Measurements from ENCODE around the gene ADARB2. TPM values are rescaled to one million over a fixed set of nuclear protein-coding genes. Genes with fewer than 3 reads are reported as not detected.

Gene ADARB2
- total and polyA plus RNA-seq, 8 donors, result 0.41 to 0.92 (median 0.76) TPM

- no peak for TF ChIP-seq CTCF (IDR thresholded peaks at IDR 0.05)
- DNase-seq, result no peak
These were observed 422.1 kb downstream of the ADARB2 start for GRCh38 chr10:1315178-1315577.

GRCh38 chr10:1311726-1312125, 425.6 kb downstream of the ADARB2 start:
- no peak for TF ChIP-seq CTCF (IDR thresholded peaks at IDR 0.05)
- peaks cover 0 to 9% of the 10 kb centered on the region in 2 donors for H3K27me3 ChIP-seq
- H3K9me3 ChIP-seq, result no peaks in the 10 kb centered on the region
- H3K27ac ChIP-seq, result no peak overlapping the region
- intact Hi-C loops (cut with DNase I), result no loop called here
- no peak for DNase-seq
- no peak for ATAC-seq
- no peaks in the 10 kb centered on the region for H3K4me1 ChIP-seq
- H3K4me3 ChIP-seq, result no peak overlapping the region
- H3K36me3 ChIP-seq, result no peaks in the 10 kb centered on the region

More at GRCh38 chr10:1315178-1315577, 422.1 kb downstream of the ADARB2 start:
- Histone ChIP-seq H3K4me3 (no peak overlapping the region), H3K4me1 (no peaks in the 10 kb centered on the region), H3K9me3 (no peaks in the 10 kb centered on the region), H3K27ac (no peak overlapping the region), H3K27me3 (peaks cover 0 to 9% of the 10 kb centered on the region in 2 donors), H3K36me3 (no peaks in the 10 kb centered on the region)
- intact Hi-C loops (cut with DNase I), result no loop called here
- ATAC-seq, result no peak

- no peak for DNase-seq
These were observed 427.0 kb downstream of the ADARB2 start for GRCh38 chr10:1310271-1310789.

GRCh38 chr10:1309617-1310270, 427.6 kb downstream of the ADARB2 start:
- Histone ChIP-seq H3K9me3 (no peaks in the 10 kb centered on the region), H3K4me3 (no peak overlapping the region), H3K4me1 (no peaks in the 10 kb centered on the region), H3K36me3 (no peaks in the 10 kb centered on the region), H3K27ac (no peak overlapping the region), H3K27me3 (peaks cover 0 to under 1% of the 10 kb centered on the region in 2 donors)
- intact Hi-C loops (cut with DNase I), result no loop called here
- ATAC-seq (no peak), DNase-seq (no peak)
- no peak for TF ChIP-seq CTCF (IDR thresholded peaks at IDR 0.05)

More at GRCh38 chr10:1310271-1310789, 427.0 kb downstream of the ADARB2 start:
- Histone ChIP-seq H3K4me1 (no peaks in the 10 kb centered on the region), H3K4me3 (no peak overlapping the region), H3K9me3 (no peaks in the 10 kb centered on the region), H3K36me3 (no peaks in the 10 kb centered on the region), H3K27me3 (peaks cover 0 to 7% of the 10 kb centered on the region in 2 donors), H3K27ac (no peak overlapping the region)
- no peak for ATAC-seq
- no peak for TF ChIP-seq CTCF (IDR thresholded peaks at IDR 0.05)
- intact Hi-C loops (cut with DNase I), result no loop called here

GRCh38 chr10:1308962-1309616, 428.2 kb downstream of the ADARB2 start:
- intact Hi-C loops (cut with DNase I), result no loop called here
- no peak overlapping the region for H3K4me3 ChIP-seq
- TF ChIP-seq CTCF (IDR thresholded peaks at IDR 0.05), result no peak
- no peaks in the 10 kb centered on the region for H3K9me3 ChIP-seq
- H3K27me3 ChIP-seq, result no peaks in the 10 kb centered on the region
- DNase-seq (no peak), ATAC-seq (no peak)
- no peaks in the 10 kb centered on the region for H3K36me3 ChIP-seq
- H3K27ac ChIP-seq, result no peak overlapping the region
- no peaks in the 10 kb centered on the region for H3K4me1 ChIP-seq
